Measurements from ENCODE around the gene CAMK1. TPM values are rescaled to one million over a fixed set of nuclear protein-coding genes. Genes with fewer than 3 reads are reported as not detected.
A peak's percentile ranks its signal among the peaks of the same experiment; 100 is the strongest.

Gene CAMK1
- total RNA-seq, 1 donor from 2014 or later, result 18.0 TPM

DNA sequence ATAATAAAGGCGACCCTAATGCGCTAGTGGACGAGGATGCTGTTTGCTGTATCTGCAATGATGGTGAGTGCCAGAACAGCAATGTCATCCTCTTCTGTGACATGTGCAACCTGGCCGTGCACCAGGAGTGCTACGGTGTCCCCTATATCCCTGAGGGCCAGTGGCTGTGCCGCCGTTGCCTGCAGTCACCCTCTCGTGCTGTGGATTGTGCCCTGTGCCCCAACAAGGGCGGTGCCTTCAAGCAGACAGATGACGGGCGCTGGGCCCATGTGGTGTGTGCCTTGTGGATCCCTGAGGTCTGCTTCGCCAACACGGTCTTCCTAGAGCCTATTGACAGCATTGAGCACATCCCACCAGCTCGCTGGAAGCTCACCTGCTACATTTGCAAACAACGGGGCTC lies 30.6 kb downstream of the CAMK1 start:
- H3K4me3 ChIP-seq (ENCODE audit: low read depth, low read length), result no peak overlapping the region
- peaks cover 7% of the 10 kb centered on the region for H3K36me3 ChIP-seq (ENCODE audit: control insufficient read depth, insufficient read depth, low read length)
- DNase-seq (ENCODE audit: low read depth), result no peak
- no peaks in the 10 kb centered on the region for H3K27me3 ChIP-seq (ENCODE audit: control insufficient read depth, insufficient read depth, low read length)
- TF ChIP-seq, protein P1, sequence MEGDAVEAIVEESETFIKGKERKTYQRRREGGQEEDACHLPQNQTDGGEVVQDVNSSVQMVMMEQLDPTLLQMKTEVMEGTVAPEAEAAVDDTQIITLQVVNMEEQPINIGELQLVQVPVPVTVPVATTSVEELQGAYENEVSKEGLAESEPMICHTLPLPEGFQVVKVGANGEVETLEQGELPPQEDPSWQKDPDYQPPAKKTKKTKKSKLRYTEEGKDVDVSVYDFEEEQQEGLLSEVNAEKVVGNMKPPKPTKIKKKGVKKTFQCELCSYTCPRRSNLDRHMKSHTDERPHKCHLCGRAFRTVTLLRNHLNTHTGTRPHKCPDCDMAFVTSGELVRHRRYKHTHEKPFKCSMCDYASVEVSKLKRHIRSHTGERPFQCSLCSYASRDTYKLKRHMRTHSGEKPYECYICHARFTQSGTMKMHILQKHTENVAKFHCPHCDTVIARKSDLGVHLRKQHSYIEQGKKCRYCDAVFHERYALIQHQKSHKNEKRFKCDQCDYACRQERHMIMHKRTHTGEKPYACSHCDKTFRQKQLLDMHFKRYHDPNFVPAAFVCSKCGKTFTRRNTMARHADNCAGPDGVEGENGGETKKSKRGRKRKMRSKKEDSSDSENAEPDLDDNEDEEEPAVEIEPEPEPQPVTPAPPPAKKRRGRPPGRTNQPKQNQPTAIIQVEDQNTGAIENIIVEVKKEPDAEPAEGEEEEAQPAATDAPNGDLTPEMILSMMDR (IDR thresholded peaks at IDR 0.05; ENCODE audit: insufficient read depth, low read length, poor library complexity, severe bottlenecking), result no peak

DNA sequence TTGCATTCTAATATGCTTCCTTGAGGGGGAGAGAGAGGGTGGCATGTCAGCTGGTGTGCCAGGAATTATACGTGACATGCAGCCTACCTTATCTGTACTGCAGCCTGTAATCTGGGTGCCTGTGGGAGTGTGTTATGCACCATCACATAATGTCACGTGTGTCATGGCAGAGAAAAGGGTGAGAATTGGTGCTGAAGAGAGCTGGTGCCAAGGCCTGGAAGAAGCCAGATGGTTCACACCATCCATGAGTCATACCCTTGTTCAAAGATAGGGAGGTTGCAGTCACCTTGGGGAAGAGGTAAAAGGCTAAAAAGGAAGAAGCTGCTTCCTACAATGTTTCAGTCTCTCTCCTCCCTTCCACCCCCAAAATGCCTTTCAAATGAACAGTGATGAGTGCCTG lies 32.9 kb downstream of the CAMK1 start:
- no peaks in the 10 kb centered on the region for H3K27me3 ChIP-seq (ENCODE audit: control insufficient read depth, insufficient read depth, low read length)
- peaks cover 5% of the 10 kb centered on the region for H3K36me3 ChIP-seq (ENCODE audit: control insufficient read depth, insufficient read depth, low read length)
- TF ChIP-seq, protein P1 (IDR thresholded peaks at IDR 0.05; ENCODE audit: insufficient read depth, low read length, poor library complexity, severe bottlenecking), result no peak
- DNase-seq (ENCODE audit: low read depth), result no peak
- H3K4me3 ChIP-seq (ENCODE audit: low read depth, low read length), result no peak overlapping the region

DNA sequence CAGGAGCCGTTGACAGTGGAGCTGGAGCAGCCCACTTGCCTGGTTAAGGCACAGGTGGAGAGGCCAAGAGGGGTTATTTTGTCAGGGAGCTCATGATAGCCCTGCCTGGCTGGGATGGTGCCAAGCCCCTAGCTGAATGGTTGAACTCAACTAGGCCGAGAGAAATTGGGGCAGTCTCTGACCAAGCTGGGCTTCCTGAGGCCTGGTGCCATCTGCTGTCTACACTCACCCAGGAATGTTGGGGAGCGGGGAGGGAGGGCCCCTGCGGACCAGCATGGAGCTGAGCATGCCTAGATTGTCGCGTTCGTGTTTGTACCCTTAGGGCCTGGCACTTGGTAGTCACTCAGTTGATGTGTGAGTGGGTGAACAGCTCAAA lies 37.0 kb downstream of the CAMK1 start:
- TF ChIP-seq, protein P1 (IDR thresholded peaks at IDR 0.05; ENCODE audit: insufficient read depth, low read length, poor library complexity, severe bottlenecking), result no peak
- no peak for DNase-seq (ENCODE audit: low read depth)

GRCh38 chr3:9732080-9732739 lies 37.5 kb downstream of the CAMK1 start:
- DNase-seq (ENCODE audit: low read depth), result no peak
- Histone ChIP-seq H3K36me3 (ENCODE audit: control insufficient read depth, insufficient read depth, low read length) (no peaks in the 10 kb centered on the region), H3K4me3 (ENCODE audit: low read depth, low read length) (peak overlapping the region; percentile 90), H3K27me3 (ENCODE audit: control insufficient read depth, insufficient read depth, low read length) (no peaks in the 10 kb centered on the region)
- TF ChIP-seq, protein P1 (IDR thresholded peaks at IDR 0.05; ENCODE audit: insufficient read depth, low read length, poor library complexity, severe bottlenecking), result no peak

More for the DNA sequence above, 37.0 kb downstream of the CAMK1 start:
- H3K27me3 ChIP-seq (ENCODE audit: control insufficient read depth, insufficient read depth, low read length), result no peaks in the 10 kb centered on the region
- H3K36me3 ChIP-seq (ENCODE audit: control insufficient read depth, insufficient read depth, low read length), result no peaks in the 10 kb centered on the region
- peak overlapping the region; percentile 90 for H3K4me3 ChIP-seq (ENCODE audit: low read depth, low read length)

DNA sequence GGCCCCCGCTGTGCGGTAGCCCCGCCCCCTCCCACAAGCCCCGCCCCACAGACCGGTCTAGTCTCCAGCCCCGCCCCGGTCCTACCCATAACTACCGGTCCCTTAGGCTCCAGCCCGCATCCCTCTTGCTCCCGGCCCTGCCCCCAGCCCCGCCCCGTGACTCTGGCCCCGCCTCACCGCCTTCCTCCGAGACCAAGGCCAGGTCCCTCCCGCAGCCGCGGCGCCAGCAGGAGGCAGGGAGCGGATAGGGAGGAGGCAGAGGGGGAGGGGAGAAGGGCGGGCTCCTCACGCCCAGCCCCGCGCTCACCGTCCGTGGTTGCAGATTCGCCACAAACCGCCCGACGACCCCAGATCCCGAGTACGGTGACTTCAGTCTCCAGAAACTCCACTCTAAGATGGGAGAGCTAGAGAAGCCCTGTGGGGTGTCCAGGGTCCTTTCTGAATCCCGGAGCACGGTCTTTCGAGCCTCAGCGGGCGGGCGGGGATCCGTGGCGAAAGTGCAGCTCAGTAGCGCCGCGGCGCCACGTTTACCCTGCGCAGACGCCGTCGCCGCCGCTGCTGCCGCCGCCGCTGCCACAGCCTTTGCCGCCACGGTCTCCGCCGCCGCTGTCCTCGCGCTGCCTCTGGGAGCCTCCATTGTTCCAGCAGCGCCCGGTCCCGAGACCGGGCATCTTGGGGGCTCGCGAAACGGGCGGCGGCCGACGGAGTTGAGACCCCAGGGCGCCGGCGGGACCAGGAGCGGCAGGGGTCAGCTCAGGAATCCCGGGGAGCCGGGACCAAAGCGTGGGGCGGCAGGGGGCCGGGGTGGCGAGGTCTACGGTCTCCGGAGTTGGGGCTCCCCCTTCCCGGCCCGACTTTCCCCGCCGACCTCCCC lies 38.3 kb downstream of the CAMK1 start, which contains the start of gene BRPF1:
Gene BRPF1, plus strand, starts transcription at position 530 of the 874 bp plus-strand sequence. CDS start 2,406 bp downstream, outside the sequence.
- no peaks in the 10 kb centered on the region for H3K36me3 ChIP-seq (ENCODE audit: control insufficient read depth, insufficient read depth, low read length)
- peak; percentile 90 for DNase-seq (ENCODE audit: low read depth)
- TF ChIP-seq, protein P1 (IDR thresholded peaks at IDR 0.05; ENCODE audit: insufficient read depth, low read length, poor library complexity, severe bottlenecking), result no peak
- peaks cover 2% of the 10 kb centered on the region for H3K27me3 ChIP-seq (ENCODE audit: control insufficient read depth, insufficient read depth, low read length)
- H3K4me3 ChIP-seq (ENCODE audit: low read depth, low read length), result peak within 1 kb of the TSS; percentile 90
